Lower lobe of right lung (tissue), 2 donors: ENCODE measurements around the gene CLCA1. TPM values are rescaled to one million over a fixed set of nuclear protein-coding genes. Genes with fewer than 3 reads are reported as not detected.
A peak's percentile ranks its signal among the peaks of the same experiment; 100 is the strongest.

ENCODE experiments used
- ATAC-seq, 2 donors: fragments of 200-7000 bp; cut with Tn5 transposase; one replicate each; pipeline ENCODE4 v1.9.1; 2020 to 2022; ENCODE audit warnings: mild to moderate bottlenecking in 2 of 2, moderate library complexity in 2 of 2
- DNase-seq: peaks from one replicate; pipeline ENCODE4 v3.0.0-alpha.2; 2020
- H3K27ac ChIP-seq: fragments of 200-600 bp; one replicate; pipeline ENCODE4 v1.8.0; 2022
- H3K27me3 ChIP-seq: fragments of 200-600 bp; one replicate; pipeline ENCODE4 v1.8.0; 2022; ENCODE audit warnings: low read depth
- H3K36me3 ChIP-seq: fragments of 200-600 bp; one replicate; pipeline ENCODE4 v1.8.0; 2022; ENCODE audit warnings: mild to moderate bottlenecking
- H3K4me1 ChIP-seq: fragments of 200-600 bp; one replicate; pipeline ENCODE4 v1.8.0; 2022
- H3K4me3 ChIP-seq: fragments of 200-600 bp; one replicate; pipeline ENCODE4 v1.8.0; 2022; ENCODE audit warnings: mild to moderate bottlenecking
- H3K9me3 ChIP-seq: fragments of 200-600 bp; one replicate; pipeline ENCODE4 v1.8.0; 2022
- intact Hi-C: fragments of 100-400 bp; cut with DNase I; formaldehyde crosslinking; loops from one replicate; pipeline ENCODE4 v1.11.0; 2022
- long read RNA-seq: library from polyadenylated mRNA; unstranded; transcript quantifications from one replicate; pipeline ENCODE4 v2.0.0, GENCODE V29; 2021
- total RNA-seq: library from RNA; stranded (reverse); fragmentation: NEBNext Ultra II Directional; extraction: Animal tissue kit (Norgen Biotek cat#: 25700); gene quantifications from one replicate; pipeline ENCODE4 v1.2.1, GENCODE V29; 2021
- TF ChIP-seq, protein P1 (sequence below): fragments of 200-600 bp; IDR thresholded peaks from one replicate; pipeline ENCODE4 v1.8.0; 2022; ENCODE audit warnings: antibody characterized with exemption, mild to moderate bottlenecking
- donor health status: DM: no; HTN: yes; CAD: no; lungs with severe emphysema.

Gene CLCA1, protein sequence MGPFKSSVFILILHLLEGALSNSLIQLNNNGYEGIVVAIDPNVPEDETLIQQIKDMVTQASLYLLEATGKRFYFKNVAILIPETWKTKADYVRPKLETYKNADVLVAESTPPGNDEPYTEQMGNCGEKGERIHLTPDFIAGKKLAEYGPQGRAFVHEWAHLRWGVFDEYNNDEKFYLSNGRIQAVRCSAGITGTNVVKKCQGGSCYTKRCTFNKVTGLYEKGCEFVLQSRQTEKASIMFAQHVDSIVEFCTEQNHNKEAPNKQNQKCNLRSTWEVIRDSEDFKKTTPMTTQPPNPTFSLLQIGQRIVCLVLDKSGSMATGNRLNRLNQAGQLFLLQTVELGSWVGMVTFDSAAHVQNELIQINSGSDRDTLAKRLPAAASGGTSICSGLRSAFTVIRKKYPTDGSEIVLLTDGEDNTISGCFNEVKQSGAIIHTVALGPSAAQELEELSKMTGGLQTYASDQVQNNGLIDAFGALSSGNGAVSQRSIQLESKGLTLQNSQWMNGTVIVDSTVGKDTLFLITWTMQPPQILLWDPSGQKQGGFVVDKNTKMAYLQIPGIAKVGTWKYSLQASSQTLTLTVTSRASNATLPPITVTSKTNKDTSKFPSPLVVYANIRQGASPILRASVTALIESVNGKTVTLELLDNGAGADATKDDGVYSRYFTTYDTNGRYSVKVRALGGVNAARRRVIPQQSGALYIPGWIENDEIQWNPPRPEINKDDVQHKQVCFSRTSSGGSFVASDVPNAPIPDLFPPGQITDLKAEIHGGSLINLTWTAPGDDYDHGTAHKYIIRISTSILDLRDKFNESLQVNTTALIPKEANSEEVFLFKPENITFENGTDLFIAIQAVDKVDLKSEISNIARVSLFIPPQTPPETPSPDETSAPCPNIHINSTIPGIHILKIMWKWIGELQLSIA
- not detected for total RNA-seq
- long read RNA-seq, result 0 reads

DNA sequence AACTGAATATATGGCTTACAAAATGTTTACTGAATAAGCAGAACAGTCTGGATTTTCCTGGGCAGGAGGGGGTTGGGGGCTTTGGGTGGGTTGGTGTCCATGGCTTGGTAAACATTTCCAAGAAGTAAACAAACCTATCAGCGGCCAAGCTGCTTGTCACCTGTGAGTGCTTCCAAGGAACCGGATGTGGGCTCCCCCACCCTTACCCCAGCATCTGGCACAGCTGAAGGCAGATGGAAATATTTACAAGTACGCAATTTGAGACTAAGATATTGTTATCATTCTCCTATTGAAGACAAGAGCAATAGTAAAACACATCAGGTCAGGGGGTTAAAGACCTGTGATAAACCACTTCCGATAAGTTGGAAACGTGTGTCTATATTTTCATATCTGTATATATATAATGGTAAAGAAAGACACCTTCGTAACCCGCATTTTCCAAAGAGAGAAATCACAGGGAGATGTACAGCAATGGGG, at the start of gene CLCA1:
Gene CLCA1 (plus strand): TSS at position 427 of the 477 bp plus-strand sequence. CDS start 45 bp downstream, at position 472.
- Histone ChIP-seq H3K4me1 (no peaks in the 10 kb centered on the region), H3K27ac (no peak within 1 kb of the TSS), H3K27me3 (no peaks in the 10 kb centered on the region), H3K36me3 (no peaks in the 10 kb centered on the region), H3K4me3 (no peak within 1 kb of the TSS), H3K9me3 (no peaks in the 10 kb centered on the region)
- TF ChIP-seq, protein P1, sequence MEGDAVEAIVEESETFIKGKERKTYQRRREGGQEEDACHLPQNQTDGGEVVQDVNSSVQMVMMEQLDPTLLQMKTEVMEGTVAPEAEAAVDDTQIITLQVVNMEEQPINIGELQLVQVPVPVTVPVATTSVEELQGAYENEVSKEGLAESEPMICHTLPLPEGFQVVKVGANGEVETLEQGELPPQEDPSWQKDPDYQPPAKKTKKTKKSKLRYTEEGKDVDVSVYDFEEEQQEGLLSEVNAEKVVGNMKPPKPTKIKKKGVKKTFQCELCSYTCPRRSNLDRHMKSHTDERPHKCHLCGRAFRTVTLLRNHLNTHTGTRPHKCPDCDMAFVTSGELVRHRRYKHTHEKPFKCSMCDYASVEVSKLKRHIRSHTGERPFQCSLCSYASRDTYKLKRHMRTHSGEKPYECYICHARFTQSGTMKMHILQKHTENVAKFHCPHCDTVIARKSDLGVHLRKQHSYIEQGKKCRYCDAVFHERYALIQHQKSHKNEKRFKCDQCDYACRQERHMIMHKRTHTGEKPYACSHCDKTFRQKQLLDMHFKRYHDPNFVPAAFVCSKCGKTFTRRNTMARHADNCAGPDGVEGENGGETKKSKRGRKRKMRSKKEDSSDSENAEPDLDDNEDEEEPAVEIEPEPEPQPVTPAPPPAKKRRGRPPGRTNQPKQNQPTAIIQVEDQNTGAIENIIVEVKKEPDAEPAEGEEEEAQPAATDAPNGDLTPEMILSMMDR, result no peak
- intact Hi-C loops, result no loop called here
- DNase-seq, result no peak
- ATAC-seq, result no peak

DNA sequence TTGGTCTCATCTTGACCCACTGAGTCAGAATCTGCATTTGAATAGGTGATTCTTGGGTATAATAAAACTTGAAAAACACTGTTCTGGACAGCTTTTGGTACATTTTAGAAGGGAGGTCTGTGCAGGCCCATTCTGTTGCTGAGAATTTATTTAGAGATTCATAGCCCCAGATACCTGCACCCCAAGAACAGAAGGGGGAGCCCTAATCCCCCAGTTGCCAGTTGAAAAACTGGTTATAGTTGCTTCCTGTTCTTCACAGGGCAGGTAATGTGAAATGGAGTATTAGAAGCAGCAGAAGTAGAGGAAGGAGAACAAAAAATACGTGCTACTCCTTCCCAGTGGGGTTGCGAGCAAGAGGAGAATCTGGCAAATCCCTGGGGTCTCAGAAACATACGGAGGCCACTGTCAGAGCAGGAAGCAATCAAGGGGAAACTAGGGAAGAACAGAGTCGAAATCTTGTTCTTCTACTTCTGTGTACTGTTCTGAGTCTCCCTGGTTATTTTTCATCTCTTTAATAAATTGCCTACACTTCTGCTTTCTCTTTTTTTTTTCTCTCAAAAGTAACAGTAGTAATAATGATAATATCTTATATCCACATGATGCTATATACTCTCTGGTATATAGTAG, 49.3 kb upstream of the CLCA1 start:
- TF ChIP-seq, protein P1, result peak; percentile 50
- DNase-seq, result no peak
- Histone ChIP-seq H3K4me3 (no peak overlapping the region), H3K27me3 (no peaks in the 10 kb centered on the region), H3K9me3 (no peaks in the 10 kb centered on the region), H3K36me3 (no peaks in the 10 kb centered on the region), H3K27ac (no peak overlapping the region), H3K4me1 (no peaks in the 10 kb centered on the region)
- peak; percentile 77 to 92 for ATAC-seq
- intact Hi-C loops, result no loop called here

DNA sequence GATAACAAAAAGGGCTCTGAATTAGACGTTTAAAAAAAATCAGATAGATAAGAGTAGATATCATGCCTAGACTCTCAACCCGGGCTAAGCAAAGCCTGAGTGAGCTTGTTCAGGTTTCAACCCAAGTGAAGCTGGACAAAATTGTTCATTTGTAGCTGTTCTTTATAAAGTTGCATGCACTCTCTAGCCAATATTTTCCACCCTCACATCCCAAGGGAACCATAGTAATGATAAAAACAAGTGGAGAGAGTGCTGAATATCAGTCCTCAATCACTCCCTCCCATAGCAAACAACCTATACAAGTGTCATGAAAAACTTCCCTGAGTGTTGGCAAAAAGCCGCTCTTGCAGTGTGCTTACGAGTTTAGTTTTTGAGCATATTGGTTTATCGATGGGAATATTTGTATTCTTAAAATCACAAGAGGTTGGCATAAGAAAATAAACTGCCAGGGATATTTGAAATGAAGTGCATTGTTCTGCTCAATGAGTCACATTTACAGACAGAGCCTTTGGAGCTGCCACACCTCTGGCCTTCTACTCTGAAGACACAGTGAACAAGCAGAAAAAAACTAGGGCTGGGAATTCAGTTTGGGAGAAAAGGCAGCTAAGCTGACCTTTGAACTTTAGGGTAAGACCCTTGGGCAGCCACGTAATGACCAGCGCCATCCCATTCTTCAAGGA, 47.0 kb upstream of the CLCA1 start:
- ATAC-seq, result peak in 1 of 2 donors; percentile 28
- no peak overlapping the region for H3K4me3 ChIP-seq
- intact Hi-C loops, result no loop called here
- TF ChIP-seq, protein P1, result no peak
- no peak for DNase-seq
- no peaks in the 10 kb centered on the region for H3K4me1 ChIP-seq
- H3K9me3 ChIP-seq, result no peaks in the 10 kb centered on the region
- no peak overlapping the region for H3K27ac ChIP-seq
- H3K27me3 ChIP-seq, result no peaks in the 10 kb centered on the region
- no peaks in the 10 kb centered on the region for H3K36me3 ChIP-seq

DNA sequence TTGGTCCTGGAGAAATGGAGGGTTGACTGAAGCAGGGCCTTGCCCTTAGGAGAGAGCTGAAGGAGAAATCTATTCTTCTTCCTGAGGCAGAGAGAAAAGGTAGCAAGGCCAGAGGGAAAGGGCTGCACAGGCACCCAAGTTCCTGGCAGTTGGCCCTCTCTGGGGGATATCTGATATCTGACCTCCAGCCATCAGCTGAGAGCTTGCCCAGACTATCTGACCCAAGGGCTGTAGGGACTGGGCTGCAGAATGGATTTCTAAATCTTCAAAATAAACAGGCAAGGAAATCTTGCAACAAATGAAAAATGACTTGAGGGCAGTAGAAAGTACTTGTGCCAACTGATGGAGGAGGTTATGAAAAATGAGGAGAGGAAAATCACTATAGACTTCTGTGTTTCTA, 45.3 kb upstream of the CLCA1 start:
- H3K4me3 ChIP-seq, result no peak overlapping the region
- H3K9me3 ChIP-seq, result no peaks in the 10 kb centered on the region
- DNase-seq (no peak), ATAC-seq (no peak)
- H3K27me3 ChIP-seq, result no peaks in the 10 kb centered on the region
- H3K4me1 ChIP-seq, result no peaks in the 10 kb centered on the region
- intact Hi-C loops, result no loop called here
- H3K27ac ChIP-seq, result no peak overlapping the region
- no peaks in the 10 kb centered on the region for H3K36me3 ChIP-seq
- TF ChIP-seq, protein P1, result no peak

DNA sequence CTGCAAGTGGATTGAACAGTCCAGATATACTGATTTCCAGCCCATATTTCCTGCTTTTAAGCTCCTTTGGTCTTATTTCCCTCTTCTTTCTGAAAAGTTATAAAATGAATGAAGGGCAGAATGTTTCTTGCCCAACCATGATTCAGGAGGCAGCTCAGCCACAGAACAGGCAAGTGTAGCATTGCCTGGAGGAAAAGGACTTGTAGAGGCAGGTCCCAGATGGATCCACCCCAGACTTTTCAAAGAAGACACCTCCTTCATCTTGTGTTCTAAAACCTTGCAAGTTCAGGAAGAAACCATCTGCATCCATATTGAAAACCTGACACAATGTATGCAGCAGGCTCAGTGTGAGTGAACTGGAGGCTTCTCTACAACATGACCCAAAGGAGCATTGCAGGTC, 44.9 kb upstream of the CLCA1 start, which contains the start of gene CLCA2:
Gene CLCA2 (plus strand): TSS at position 299 of the 400 bp plus-strand sequence. CDS start 77 bp downstream, at position 376.
- ATAC-seq (no peak), DNase-seq (no peak)
- H3K4me3 ChIP-seq, result no peak within 1 kb of the TSS
- H3K9me3 ChIP-seq, result no peaks in the 10 kb centered on the region
- TF ChIP-seq, protein P1, result no peak
- peaks cover 2% of the 10 kb centered on the region for H3K4me1 ChIP-seq
- intact Hi-C loops, result no loop called here
- no peaks in the 10 kb centered on the region for H3K27me3 ChIP-seq
- no peak within 1 kb of the TSS for H3K27ac ChIP-seq
- H3K36me3 ChIP-seq, result no peaks in the 10 kb centered on the region
